ENCODE results near the gene RPL13A.
A peak's percentile ranks its signal among the peaks of the same experiment; 100 is the strongest.
"Not testable (repeated sequence)": the region's sequence is repeated elsewhere in the genome, so short reads cannot be mapped to it uniquely, and the experiment has no call there.

Gene RPL13A

DNA sequence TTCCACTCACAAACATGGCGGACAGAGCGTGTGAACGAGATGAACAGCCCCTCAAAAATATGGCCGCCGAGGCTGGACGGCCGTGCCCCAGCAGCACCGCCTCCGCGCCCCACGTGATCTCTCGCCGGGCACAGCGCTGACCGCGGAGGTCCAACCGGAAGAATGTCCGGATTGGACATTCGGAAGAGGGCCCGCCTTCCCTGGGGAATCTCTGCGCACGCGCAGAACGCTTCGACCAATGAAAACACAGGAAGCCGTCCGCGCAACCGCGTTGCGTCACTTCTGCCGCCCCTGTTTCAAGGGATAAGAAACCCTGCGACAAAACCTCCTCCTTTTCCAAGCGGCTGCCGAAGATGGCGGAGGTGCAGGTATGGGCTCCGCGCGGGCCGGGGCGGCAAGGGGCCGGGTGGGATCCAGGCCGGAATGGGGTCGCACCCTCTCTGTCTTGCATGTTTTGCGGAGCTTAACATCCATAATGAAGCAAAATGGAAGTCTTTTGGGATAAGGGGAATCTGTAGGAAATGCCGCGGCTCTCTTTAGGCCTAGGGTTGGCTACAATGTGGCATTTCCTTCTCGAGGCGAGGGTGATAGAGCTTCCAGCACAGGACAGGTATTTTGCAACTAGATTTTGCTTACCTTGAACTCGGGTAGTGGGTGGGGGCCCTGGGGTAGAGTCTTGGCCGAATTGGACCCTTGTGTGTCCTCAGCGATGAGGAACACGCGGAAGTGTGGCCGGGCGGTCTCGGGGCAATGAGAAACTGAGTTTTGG, at the start of gene RPL13A:
Gene RPL13A, plus strand, starts transcription at position 332 of the 769 bp plus-strand sequence. Its CDS starts 22 bp downstream, at position 354.
- DNase-seq (ENCODE audit: low spot score) = peak; percentile 98

GRCh38 chr19:49438261-49438660, 49.1 kb upstream of the RPL13A start:
- DNase-seq (ENCODE audit: low spot score) = no peak

GRCh38 chr19:49439836-49440235, 47.6 kb upstream of the RPL13A start:
- DNase-seq (ENCODE audit: low spot score) = no peak

DNA sequence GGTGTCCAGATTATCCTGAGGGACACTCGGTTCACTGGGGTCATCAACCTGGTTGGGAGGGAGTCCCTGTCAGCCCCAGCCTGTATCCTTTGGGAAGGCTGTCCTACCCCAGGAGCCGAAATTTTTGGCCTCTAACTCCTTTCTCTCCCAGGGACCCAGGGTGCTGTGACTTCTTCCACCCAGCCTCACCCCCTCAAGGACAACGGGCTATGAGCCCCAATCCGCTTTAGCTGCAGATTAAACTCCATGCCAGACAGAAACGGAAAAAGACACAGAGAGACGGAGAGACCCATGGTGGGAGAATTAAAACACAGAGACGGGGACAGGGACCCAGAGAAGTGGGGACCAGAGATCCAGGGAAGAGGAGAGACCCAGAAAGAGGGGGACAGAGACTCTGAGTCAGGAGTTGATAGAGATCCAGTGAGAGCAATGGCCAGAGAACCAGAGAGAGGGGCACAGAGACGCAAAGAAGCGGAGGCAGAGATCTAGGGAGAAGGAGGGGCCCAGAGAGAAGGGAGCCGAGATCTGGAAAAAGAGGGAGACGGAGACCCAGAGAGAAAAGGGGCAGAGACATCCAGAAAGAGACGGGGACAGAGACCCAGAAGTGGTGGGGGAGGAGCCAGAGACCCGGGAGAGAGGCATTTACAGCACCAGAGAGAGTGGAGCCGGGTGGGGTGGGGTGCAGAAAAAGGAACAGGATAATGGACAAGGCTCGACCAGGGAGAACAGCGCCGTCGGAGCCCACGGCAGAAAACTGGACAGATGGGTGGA, 46.8 kb upstream of the RPL13A start:
- DNase-seq (ENCODE audit: low spot score) = no peak

- DNase-seq (ENCODE audit: low spot score) = peak; percentile 79
These were observed 46.0 kb upstream of the RPL13A start, which contains the start of gene SLC17A7 for GRCh38 chr19:49441210-49441959. SLC17A7 (minus strand) TSS chr19:49441527; CDS start chr19:49441379, 148 bp downstream.

- DNase-seq (ENCODE audit: low spot score) = no peak
These were observed 45.5 kb upstream of the RPL13A start for GRCh38 chr19:49441960-49442350.

DNA sequence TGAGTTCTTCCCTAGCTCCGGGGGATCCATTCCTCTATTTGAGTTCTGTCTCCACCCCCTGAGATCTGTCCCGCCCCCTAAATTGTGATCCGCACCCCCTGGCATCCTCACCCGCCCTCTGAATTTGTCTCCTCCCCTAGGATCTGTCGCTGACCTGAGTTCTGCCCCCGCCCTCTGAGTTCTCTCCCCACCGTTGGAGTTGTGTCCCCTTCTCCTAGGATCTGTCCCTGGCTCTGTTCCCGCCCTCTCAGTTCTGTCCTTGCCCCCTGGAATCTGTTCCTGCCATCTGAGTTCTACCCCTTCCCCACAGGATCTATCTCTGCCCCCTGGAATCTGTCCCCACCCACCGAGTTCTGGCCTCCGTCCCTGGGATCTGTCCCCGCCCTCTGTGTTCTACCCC, 45.1 kb upstream of the RPL13A start:
- DNase-seq (ENCODE audit: low spot score) = no peak

DNA sequence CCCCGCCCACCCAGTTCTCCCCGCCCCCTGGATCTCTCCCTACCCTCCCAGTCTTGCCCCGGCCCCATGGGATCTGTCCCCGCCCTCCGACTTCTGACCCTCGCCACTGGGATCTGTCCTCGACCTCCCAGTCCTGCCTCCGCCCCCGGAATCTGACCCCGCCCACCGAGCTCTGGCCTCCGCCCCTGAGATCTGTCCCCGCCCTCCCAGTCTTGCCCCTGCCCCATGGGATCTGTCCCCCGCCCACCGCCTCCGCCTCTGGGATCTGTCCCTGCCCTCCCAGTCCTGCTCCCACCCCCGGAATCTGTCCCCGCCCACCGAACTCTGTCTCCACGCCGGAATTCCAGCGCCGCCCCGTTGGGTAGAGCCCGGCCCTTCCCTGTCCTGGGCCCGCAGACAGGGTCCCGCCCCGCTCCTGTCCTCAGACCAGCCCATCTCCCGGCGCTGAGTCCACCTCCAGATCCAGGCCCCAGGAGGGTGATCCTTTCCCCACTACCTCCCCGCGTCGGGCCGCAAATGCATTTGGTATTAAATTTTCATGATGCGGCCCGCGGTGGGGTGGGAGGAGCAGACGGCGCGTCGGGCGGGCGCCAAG, 44.5 kb upstream of the RPL13A start:
- DNase-seq (ENCODE audit: low spot score) = peak; percentile 95

DNA sequence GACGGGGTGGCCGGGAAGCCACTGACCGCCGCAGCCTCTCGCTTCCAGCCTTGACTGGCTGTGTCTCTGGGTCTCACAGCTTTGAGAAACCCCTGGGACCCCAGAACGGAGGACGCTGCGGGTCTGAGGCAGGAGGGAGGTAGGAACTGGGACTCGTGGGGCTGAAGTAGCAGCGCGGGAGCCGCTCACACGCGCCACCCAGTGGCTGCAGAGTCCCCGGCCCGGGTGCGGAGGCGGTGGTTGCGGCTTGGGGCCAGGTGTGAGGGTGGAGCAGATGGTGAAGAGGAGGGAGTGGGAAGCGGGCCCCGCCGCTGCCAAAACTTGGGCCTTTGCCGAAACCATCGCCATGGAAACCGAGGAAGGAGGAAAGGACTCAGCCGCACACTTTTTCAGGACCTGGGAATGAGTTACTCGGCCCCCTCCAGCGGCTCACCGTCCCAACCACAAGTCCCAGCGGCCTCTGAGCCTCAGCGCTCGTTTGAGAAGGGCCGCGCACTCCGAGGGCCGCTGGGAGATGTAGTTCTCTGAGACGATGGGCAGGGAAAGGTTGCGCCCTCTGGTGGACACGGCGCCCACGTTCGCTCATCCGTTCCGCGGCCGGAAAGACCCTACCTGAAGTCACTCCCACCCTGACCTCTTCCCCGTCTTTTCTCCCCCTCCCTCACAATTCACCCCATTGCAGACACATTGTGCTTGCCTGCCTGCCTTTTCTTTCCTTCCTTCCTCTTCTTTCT, 43.9 kb upstream of the RPL13A start:
- DNase-seq (ENCODE audit: low spot score) = peak; percentile 90

GRCh38 chr19:49444100-49444700, 43.2 kb upstream of the RPL13A start:
- DNase-seq (ENCODE audit: low spot score) = not testable (repeated sequence)

- no peak for DNase-seq (ENCODE audit: low spot score)
These were observed 41.4 kb upstream of the RPL13A start for GRCh38 chr19:49445997-49446396.

DNA sequence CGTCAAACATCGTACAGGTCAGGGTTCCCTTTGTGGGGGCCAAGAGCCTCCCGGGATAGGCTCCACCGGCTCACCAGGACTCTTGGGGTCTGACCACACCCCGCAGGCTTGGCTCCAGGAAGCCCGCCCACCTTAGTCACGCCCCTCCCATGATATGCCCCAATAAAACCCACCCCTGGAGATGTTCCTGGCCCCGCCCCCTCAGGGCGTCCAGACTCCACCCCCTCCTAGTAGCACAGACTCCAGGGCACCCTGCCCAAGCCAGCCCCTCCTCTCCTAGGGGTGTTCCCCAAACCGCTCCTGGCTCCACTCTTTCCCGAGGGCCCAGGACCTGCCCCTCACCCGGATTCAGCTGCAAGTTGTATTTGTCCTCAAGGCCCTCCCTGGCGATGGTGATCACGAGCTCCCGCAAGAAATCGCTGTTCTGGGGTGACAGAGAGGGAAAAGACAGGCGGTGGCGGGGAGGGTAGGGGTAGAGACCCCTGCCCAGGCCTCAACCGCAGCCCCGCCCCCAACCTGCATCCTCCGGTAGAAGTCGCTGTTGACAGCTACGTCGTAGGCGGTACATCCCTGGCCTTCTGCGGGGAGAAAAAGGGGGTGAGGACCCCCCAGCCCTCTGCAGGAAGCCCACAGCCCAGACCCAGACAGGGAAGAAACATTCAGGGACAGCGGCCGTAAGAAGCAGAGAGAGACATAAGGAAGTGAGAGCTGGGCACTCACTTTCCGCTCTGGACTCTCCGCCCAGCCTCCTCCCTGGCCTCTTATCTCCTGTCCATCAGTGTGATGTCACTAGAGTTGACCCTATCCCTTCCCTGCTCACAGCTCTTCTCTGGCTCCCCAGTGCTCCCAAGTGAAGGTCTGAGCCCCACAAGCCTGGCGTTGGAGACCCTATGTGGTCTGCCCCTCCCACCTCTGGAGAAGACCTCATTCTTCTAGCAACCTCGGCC, 39.6 kb upstream of the RPL13A start:
- DNase-seq (ENCODE audit: low spot score) = no peak

- no peak for DNase-seq (ENCODE audit: low spot score)
These were observed 39.0 kb upstream of the RPL13A start for GRCh38 chr19:49448432-49448786.

DNA sequence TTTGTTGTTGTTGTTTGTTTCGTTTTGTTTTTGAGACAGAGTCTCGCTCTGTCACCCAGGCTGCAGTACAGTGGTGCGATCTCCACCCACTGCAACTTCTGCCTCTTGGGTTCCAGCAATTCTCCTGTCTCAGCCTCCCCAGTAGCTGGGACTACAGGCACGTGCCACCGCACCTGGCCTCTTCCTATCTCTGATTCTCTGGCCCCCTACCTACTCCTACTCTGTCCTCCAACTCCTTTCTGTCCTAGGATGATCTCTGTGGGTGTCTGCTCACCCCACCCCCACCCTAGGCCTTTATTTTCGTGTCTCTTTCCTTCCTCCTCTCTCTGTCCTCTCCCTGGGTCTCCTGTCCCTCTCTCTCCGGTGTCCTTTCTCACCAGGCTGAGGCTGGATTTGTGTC, 37.0 kb upstream of the RPL13A start:
- DNase-seq (ENCODE audit: low spot score) = no peak

DNA sequence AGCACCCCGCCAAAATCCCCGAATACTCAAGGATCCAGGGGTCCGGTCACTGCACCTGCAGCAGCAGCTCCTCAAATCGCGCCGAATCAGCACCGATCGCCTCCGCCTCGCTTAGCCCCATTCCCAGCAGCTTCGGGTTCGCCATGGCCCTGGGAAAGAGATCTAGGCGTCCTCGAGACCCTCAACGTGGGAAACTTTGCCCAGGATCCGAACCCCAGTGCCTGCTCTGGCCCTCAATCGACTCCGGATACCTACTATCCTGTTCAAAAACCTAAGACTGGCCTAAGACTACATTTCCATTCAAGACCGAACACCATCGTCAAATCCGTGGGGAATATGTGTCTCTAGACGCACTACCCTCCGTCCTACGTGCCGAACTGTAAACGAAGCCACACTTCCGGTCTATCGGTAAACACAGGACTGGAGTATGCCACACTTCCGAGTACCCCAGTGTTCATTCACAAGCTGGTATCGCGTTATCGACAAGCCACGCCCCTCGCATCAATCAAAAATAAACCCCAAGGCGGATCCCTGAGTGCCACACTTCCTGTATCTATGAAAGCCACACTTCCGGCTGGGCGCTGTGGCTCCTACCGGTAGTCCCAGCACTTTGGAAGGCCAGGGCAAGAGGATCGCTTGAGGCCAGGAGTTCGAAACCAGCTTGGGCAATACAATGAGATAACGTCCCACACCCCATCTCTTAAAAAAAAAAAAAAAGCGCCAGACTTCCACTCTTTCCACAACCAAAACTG, 35.8 kb upstream of the RPL13A start, which contains the start of gene PIH1D1:
Gene PIH1D1, minus strand, starts transcription at position 385 of the 752 bp plus-strand sequence. Its CDS starts 240 bp downstream, at position 145.
- peak; percentile 88 for DNase-seq (ENCODE audit: low spot score)

GRCh38 chr19:49453013-49453756, 34.2 kb upstream of the RPL13A start, which contains the start of gene ALDH16A1:
ALDH16A1 (plus strand) TSS chr19:49453225; CDS start chr19:49453332, 107 bp downstream.
- DNase-seq (ENCODE audit: low spot score) = peak; percentile 94

DNA sequence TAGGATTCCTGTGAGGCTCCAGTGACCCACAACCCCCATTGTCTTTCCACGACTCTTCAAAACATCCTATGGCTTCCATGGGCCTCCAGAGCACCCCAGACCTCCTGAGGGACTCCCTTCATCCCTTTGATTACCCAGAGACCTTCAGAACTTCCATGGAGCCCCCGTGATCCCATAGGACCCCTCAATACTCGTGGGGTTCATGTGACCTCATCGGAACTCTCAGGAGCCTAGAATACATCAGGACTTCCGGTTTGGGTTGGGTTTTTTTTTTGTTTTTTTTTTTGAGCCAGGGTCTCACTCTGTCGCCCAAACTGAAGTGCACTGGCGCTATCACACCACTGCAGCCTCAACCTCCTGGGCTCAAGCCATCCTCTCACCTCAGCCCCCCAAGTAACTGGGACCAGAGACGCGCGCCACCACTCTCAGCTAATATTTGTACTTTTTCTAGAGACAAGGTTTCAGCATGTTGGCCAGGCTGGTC, 33.6 kb upstream of the RPL13A start:
- DNase-seq (ENCODE audit: low spot score) = no peak

- DNase-seq (ENCODE audit: low spot score) = no peak
These were observed 31.6 kb upstream of the RPL13A start for GRCh38 chr19:49455773-49456172.
